HG03280 (cell line): ENCODE data around the gene CENPT.

Source experiments
- ATAC-seq: cut with Tn5 transposase; IDR thresholded peaks from one replicate; pipeline ENCODE4 v1.9.1; 2021; ENCODE audit warnings: mild to moderate bottlenecking, moderate library complexity; ENCODE audit not compliant: unreplicated experiment

Gene CENPT

DNA sequence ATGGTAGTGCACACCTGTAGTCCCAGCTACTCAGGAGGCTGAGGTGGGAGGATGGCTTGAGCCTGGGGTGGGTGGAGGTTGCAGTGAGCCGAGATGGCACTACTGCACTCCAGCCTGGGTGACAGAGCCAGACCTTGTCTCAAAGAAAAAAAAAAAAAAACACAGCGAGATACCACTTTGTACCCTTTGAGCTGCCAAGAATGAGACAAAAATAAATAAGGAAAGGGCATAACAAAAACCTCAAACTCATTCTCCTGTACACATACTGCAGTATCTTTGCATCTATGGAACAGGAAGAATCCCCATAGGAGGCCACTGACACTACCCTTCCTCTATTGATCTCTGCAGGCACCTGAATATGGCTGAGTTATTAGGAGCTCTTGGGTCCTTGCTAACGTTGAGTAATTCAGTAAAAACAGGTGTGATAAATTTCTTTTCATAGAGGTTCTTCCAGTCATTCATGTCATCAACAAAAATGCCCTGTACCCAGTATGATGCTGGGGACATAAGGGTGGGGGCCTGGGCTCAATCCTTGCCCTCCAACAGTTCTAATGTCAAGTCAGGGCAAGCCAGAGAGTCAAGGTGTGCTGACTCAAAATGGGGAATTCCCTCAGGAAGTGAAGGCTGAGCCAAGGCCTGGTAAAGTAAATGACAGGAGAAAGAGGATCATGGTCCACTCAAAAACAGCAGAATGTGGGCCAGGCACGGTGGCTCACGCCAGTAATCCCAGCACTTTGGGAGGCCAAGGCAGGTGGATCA, 68.1 kb downstream of the CENPT start:
- ATAC-seq, result no peak
